HG03575 (cell line): ENCODE results near the gene STX18.
A peak's percentile ranks its signal among the peaks of the same experiment; 100 is the strongest.
"Not testable (repeated sequence)": the region's sequence is repeated elsewhere in the genome, so short reads cannot be mapped to it uniquely, and the experiment has no call there.

Source experiments
- ATAC-seq: cut with Tn5 transposase; IDR thresholded peaks from one replicate; pipeline ENCODE4 v1.9.1; 2021; ENCODE audit not compliant: unreplicated experiment, insufficient number of reproducible peaks, low FRiP score; ENCODE audit errors: extremely low read depth

Gene STX18

DNA sequence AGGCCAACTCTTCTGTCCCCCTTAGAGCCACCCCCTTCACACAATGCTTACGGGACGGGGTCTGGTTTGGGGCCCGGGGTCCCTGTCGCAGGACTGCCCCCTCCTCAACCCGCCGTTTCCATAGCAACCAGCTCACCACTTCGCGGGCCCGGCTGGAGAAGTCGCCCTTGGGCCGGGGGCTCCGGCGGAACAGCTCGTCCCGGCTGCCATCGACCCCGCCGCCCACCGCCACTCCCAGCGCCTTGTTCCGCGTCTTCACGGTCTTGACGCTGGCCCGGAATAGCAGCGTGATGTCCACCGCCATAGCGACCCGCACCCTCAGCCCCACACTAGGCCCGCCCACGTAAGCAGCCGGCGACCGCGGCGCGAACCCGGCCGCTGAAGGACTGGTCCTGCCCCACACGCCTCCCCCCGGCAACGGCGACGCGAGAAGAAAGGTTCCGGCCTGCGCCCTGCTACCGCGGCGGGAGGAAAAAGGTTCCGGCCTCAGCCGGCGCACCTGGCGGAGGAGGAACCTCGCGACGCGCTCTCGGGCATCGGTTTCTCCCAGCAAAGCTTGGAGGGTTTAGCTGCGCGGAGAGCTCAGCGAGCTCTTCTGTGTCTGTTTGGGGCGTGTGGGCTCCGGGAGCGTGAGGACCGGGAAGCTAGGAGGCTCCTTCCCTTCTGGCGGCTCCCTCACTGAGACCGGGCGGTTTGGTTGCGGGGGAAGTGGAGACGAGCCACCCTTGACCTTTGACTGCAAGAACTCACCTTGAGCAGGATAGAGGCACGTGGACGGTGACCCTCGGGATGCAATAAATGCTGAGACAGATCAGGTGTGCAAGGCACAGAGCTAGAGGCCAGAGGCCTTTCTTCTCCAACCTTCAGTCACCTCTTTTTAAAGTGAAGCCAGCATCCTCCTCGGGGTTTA, at the start of gene STX18:
TSS of gene STX18 (minus strand) at position 388 of the 910 bp plus-strand sequence. CDS start at position 304, 84 bp downstream.
- peak; percentile 41 for ATAC-seq

DNA sequence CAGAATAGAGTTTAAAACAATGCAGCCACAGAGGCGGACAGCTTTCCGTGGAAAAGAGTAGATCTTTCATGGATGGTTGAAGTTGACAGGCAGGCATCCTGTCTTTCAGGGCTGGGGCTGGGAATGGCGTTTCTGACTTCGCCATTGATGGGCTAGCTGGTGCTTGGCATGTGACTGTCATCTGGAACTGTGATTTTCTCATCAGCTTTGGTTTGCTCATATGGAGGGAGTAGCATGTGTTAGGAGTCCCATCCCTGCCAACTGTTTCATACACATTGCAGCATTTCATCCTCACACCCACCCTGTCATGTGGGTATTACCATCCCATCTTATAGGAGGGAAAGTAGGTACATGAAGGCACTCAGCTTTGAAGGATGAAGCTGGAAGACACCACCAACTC, 49.2 kb upstream of the STX18 start:
- no peak for ATAC-seq

DNA sequence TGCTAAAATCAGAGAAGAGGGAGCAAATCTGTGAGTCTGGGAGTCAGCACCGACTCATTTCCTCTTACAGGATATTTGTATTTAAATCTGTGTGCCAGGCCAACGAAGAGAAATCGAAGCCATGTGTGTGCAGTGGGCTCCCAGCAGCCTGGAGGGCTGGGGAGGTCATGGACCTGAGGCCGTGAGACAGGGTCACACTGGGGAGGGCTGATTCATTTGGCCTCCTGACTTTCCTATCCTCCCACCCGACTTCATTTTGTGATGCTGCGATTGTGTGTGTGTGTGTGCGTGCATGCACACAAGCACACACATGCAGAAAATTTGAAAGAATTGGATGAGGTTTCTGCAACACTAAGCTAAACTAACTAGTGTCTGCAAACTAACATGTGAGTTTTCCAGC, 48.7 kb upstream of the STX18 start:
- ATAC-seq, result no peak

DNA sequence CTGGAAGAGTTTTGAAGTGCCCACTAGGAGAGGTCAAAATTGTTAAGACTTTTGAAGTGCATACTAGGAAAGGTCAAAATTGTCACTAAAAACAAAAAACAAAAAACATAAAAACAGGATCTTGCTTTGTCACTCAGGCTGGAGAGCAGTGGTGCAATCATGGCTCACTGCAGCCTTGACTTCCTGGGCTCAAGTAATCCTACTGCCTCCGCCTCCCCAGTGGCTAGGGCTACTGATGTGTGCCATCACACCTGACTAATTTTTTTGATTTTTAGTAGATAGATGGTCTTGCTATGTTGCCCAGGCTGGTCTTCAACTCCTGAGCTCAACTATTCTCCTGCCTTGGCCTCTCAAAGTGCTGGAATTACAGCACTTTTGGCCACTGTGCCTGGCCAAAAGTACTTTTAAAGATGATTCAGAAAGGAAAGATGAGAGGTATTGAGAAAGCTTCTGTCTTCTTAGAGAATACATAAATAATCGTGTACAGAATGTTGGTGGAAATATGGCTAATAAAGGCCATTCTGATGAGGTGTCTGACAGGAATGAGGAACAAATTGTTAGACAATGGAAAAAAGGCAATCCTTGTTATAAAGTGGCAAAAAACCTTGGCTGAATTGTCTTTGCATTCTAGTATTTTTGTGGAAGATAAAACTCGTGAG, 43.3 kb upstream of the STX18 start:
- no peak for ATAC-seq

DNA sequence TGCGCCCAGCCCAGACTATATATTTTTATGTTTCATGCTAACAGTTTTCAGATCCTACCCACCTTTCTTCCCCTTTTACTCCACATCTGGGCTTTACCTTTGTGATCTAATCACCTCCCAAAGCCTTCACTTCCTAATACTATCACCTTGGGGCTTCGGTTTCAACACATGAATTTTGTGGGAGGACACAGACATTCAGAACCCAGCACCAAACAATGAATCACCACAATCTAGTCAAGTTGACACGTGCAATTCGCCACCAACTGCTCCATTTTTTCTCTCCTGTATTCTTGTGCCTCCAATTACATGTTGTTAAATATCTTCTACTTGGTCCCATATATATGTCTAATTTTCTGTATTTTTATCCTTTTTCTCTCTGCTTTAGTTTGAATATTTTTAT, 41.8 kb upstream of the STX18 start:
- ATAC-seq, result no peak

DNA sequence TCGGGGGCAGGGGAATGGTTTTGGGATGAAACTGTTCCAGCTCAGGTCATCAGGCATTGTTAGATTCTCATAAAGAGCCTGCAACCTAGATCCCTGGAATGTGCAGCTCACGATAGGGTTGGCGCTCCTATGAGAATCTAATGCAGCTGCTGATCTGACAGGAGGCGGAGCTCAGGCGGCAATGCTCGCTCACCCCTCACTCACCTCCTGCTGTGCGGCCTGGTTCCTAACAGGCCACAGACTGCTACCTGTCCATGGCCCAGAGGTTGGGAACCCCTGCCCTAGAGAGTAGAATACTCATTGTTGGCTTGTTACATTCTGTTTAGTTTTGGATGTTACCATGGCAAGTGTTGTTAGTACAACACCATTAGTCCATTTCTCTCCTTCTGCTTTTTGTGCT, 40.8 kb upstream of the STX18 start:
- no peak for ATAC-seq

DNA sequence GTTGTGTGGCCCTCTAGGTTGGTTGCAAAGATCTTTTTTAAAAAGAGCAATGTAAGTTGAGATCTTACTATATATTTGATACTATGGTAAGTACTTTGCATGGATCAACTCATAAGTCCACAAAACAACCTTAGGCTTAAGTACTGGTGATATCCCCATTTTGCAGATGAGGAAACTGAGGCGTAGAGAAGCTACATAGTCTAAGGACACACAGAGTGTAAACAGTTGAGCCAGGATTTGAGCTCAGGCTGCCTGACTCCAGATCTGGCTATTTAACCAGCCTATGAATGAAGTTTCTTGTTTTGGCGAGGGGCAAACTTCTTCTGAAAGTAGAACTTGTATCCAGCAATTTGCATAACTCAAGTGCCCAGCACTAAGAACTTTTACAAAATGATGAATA, 38.6 kb upstream of the STX18 start:
- no peak for ATAC-seq

DNA sequence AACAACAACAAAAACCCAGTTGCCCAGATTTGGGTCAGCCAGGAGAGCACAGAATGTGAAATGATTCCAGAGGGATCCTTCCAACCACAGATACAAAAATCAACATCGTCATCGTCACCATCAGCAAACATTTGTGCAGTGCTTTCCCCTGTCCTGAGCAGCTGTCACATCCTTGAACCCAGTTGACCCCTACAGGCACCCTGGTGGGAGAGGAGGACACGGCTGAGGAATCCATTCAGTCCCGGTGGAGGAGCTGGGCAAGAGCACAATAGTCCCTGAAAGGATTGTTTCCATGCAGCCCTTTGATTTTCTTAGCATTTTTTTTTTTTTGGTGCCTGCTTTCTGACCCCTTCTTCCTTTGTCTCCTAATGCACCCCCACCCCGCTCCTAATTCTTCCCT, 37.1 kb upstream of the STX18 start:
- no peak for ATAC-seq

DNA sequence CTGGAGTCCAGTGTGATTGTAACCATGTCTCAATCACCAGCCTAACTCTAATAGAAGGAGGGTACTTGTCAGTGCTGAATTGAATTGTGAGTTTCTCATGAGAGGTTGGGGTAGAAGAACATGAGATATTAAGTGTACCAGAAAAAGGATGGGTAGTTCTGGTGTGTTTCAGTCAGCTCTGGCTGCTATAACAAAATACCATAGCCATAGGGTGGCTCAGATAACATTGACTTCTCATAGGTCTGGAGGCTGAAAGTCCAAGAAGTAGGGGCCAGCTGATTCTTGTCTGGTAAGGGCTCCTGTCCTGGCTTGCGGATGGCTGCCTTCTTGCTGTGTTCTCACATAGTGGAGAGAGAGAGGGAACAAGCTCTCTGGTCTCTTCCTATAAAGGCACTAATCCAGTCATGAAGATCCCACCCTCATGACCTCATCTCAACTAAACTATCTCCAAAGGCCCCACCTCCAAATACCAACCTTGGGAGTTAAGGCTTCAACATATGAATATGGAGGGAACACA, 35.6 kb upstream of the STX18 start:
- no peak for ATAC-seq

DNA sequence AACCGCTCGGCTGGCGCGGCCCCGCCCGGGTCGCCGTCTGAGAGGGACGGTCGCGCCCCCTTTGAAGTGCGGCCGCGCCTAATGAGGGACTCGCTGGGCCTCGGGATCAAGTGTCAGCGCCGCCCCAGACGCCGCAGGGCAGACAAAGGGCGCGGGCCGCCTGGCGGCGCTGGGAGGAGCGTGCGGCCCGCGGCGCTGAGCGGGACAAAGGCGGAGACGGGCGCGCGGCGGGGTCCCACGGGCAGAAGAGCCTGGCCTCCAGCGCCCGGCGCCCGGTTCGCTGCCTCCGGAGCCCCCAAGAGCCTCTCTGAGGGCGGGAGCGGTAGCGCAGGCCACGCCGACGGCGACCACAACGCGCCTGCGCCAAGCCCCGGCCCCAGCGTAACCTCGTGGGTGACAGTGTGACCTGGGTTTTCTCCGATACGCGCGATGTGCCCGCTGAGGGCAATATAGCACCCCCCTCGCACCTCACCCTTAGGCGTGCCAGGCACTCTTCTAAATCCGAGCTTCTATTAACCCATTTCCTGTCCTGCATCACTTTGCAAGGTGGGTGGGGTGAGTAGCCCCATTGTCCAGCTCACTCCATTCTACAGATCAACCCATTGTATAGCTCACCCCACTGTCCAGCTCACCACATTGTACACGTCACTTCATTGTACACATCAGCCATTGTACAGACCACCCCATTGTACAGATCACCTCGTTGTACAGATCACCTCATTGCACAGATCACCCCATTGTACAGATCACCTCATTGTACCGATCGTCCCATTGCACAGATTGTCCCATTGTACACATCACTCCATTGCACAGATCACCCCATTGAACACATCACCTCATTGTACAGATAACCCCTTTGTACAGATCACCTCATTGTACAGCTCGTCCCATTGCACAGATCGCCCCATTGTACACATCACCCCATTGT, 33.7 kb upstream of the STX18 start:
- no peak for ATAC-seq

DNA sequence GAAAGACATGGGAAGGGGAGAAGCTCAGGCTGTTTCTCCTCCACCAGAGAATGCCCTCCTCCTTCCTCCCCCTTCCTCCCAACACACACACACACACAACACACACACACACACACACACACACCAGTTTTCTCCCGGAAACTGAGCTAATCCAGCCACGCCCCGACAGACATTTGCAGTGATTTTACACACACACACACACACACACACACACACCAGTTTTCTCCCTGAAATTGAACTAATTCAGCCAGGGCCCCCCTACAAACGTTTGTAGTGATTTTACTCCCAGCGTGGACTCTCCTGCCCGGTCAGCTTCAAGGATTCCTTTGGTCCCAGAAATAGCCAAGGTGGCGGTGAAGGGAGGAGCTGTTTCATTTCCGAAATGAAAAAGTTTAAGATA, 32.9 kb upstream of the STX18 start:
- ATAC-seq, result no peak

DNA sequence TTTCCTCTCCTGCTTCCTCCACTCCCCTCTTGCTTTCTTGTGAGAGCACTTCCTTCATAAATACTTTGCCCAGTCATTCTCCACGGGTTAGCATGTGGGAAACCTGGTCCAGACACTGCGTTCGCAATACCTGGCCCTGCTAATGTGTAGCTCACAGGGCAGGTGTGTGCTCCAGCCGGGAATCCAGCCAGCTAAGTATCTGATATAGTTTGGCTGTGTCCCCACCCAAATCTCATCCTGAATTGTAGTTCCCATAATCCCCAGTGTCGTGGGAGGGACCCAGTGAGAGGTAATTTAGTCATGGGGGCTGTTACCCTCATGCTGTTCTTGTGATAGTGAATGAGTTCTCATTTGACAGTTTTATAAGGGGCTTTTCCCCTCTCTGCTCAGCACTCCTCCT, 32.2 kb upstream of the STX18 start:
- no peak for ATAC-seq

DNA sequence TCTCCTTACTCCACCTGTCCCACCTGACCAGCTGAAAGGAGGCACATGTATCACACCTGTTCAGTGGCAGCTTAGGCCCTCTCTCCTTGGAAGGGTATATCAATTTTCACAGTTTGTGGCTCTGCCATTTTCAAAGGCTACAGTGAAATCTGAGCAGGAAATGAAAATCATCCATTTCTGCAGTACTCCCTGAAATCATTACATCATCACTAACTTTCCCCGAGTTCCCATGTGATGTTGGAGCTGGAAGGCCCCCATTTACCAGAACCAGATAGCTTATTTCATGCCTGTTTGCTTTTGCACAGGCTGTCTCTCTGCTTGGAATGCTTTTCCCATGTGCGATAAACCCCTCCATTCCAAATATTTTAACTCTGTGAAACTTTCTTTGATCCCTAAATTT, 31.0 kb upstream of the STX18 start:
- ATAC-seq, result no peak

DNA sequence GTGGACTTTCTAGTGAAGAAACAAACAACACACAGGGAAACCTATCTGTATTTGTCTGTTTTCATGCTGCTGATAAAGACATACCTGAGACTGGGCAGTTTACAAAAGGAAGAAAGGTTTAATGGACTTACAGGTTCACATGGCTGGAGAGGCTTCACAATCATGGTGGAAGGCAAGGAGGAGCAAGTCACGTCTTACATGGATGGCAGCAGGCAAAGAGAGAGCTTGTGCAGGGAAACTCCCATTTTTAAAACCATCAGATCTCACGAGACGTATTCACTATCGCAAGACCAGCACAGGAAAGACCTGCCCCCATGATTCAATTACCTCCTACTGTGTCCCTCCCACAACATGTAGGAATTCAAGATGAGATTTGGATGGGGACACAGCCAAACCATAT, 28.0 kb upstream of the STX18 start:
- not testable (repeated sequence) for ATAC-seq

DNA sequence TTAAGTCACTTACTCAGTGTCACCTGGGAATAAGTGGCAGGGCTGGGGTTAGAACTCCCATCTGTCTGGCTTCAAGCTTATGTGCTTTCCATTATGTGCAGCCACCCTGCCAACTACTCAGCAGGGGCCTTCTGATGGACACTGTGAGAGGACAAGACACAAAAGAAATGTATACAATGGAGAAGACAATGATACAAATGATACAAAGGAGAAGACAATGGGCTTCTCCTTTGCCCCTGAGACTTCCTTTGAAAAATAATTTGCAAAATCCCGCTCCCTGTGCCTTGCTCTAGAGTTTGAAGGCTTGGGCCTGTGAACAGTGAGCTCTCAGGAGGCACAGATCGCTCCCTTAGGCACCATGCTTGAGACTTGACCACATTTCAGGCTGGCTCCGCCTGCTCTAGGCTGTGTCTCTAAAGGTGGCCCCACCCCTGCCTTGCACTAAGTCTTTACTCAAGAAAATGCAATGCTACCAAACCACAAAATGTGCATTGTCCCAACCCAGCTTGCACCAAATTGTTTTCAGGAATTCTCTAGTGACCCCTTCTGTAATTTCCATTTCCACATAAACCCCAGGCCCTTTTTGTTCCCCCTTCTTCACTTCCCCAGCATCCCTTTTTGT, 27.1 kb upstream of the STX18 start:
- no peak for ATAC-seq

DNA sequence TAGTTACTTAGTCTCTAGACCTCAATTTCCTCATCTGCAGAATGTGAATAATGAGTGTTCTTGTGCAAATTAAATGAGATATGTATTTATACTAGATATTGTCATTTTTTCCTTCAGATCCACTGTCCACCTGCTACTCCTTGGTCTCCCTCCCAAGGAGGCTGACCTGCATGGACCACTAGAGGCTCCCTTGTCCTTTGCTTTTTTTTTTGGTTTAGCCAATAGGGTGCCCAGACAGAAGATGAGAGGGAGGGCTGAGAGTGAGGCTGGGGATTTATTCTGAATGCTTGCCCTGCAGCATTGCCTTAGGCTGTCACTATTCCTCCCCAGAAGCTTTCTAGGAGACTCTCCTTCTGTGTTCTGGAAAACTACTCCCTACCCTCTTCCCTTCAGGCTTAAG, 24.5 kb upstream of the STX18 start:
- not testable (repeated sequence) for ATAC-seq

DNA sequence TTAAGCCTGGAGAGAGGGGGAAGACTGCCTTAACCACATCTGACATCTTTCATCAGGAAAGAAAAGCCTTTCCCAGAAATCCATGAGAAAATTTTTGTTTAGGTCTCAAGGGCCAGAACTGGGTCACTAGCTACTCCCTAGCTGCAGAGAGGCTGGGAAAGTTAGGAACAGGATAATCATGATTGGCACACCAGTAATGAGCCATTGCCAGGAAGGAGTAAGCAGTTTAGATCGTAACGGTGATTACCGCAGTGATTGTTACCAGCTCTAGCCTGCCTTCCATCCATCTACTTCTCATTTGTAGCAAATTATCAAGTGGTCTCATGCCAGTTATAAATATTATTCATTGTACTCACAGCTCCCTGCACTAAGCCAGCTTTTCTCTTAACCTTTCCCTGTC, 22.7 kb upstream of the STX18 start:
- no peak for ATAC-seq

DNA sequence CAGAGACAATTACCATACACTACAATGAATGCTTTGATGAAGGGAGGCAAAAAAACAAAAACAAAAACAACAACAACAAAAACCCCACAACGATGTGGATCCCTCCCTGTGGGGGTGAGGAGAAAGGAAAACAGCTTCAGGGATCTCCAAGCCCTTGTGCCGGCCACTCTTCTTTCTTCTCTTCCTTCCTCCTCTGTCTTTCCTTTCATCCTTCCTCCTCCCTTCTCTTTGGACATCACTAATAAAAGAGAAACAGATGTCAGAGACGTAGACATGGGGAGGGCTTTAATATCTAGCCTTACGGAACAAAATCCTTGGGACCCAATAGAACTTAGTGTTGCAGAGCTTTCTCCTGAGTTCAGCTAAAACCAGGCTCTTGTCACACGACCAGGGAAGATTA, 18.8 kb upstream of the STX18 start:
- no peak for ATAC-seq

DNA sequence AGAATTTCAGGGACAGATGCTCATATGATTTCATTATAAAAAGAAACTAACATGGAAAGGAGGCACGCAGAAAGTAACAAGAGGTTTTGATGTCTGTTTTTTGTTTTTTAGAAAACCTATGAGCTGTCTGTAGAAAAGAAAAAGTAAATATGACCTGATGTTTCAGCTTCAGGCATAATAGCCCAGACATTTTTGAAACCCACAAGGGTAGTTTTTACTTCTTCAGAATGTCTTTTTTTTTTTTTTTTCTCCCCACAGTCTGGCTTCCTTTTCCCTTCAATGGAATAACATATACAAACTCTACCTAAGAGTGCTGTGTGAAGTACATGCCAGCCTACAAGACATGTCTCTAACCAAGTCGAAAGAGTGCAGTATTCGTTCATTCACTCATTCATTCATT, 18.3 kb upstream of the STX18 start:
- ATAC-seq, result no peak
